ENCODE measurements around the gene C10orf105. TPM values are rescaled to one million over a fixed set of nuclear protein-coding genes. Genes with fewer than 3 reads are reported as not detected.

C10orf105 gene
- total RNA-seq, 2 donors from 2014 or later = 0.08 TPM; not detected in 1

GRCh38 chr10:71725249-71725648 is 5.7 kb upstream of the C10orf105 start:
- ATAC-seq = no peak
- intact Hi-C loops (cut with DNase I, micrococcal nuclease) = no loop called here
- DNase-seq = no peak

GRCh38 chr10:71724539-71724938 is 5.0 kb upstream of the C10orf105 start:
- DNase-seq (no peak), ATAC-seq (no peak)
- intact Hi-C loops (cut with DNase I, micrococcal nuclease) = no loop called here

GRCh38 chr10:71723311-71723710 is 3.7 kb upstream of the C10orf105 start:
- intact Hi-C loops (cut with DNase I, micrococcal nuclease) = no loop called here
- no peak for DNase-seq
- no peak for ATAC-seq

- intact Hi-C loops (cut with DNase I, micrococcal nuclease) = no loop called here
- no peak for ATAC-seq
- DNase-seq = no peak
Measured at GRCh38 chr10:71722849-71723248, 3.3 kb upstream of the C10orf105 start.

GRCh38 chr10:71721313-71721712 is 1.7 kb upstream of the C10orf105 start:
- DNase-seq (no peak), ATAC-seq (no peak)
- intact Hi-C loops (cut with DNase I, micrococcal nuclease) = no loop called here

GRCh38 chr10:71720288-71720687 is 710 bp upstream of the C10orf105 start:
- intact Hi-C loops (cut with DNase I, micrococcal nuclease) = no loop called here
- no peak for DNase-seq
- ATAC-seq = no peak

GRCh38 chr10:71719042-71719441 is 536 bp downstream of the C10orf105 start:
- DNase-seq (no peak), ATAC-seq (no peak)
- intact Hi-C loops (cut with DNase I, micrococcal nuclease) = loop anchor here in 1 of 2 donors (10.0 kb wide), 1 partner anchor 56 kb away; the partner anchor contains the start of gene VSIR

- ATAC-seq = no peak
- intact Hi-C loops (cut with DNase I, micrococcal nuclease) = loop anchor here in 1 of 2 donors (10.0 kb wide), 1 partner anchor 57 kb away; the partner anchor contains the start of gene VSIR
- no peak for DNase-seq
Measured at GRCh38 chr10:71718165-71718698, 1.3 kb downstream of the C10orf105 start.

GRCh38 chr10:71717551-71717951 is 2.0 kb downstream of the C10orf105 start:
- ATAC-seq (no peak), DNase-seq (no peak)
- intact Hi-C loops (cut with DNase I, micrococcal nuclease) = loop anchor here in 1 of 2 donors (10.0 kb wide), 1 partner anchor 57 kb away; the partner anchor contains the start of gene VSIR

- intact Hi-C loops (cut with DNase I, micrococcal nuclease) = loop anchor here in 1 of 2 donors (10.0 kb wide), 1 partner anchor 58 kb away; the partner anchor contains the start of gene VSIR
- no peak for ATAC-seq
- no peak for DNase-seq
Measured at GRCh38 chr10:71717056-71717455, 2.5 kb downstream of the C10orf105 start.

- no peak for DNase-seq
- intact Hi-C loops (cut with DNase I, micrococcal nuclease) = loop anchor here in 1 of 2 donors (10.0 kb wide), 1 partner anchor 58 kb away; the partner anchor contains the start of gene VSIR
- ATAC-seq = no peak
Measured at GRCh38 chr10:71716426-71716825, 3.2 kb downstream of the C10orf105 start.

GRCh38 chr10:71715860-71716259 is 3.7 kb downstream of the C10orf105 start:
- intact Hi-C loops (cut with DNase I, micrococcal nuclease) = loop anchor here in 1 of 2 donors (10.0 kb wide), 1 partner anchor 59 kb away; the partner anchor contains the start of gene VSIR
- DNase-seq (no peak), ATAC-seq (no peak)

GRCh38 chr10:71715026-71715425 is 4.6 kb downstream of the C10orf105 start:
- intact Hi-C loops (cut with DNase I, micrococcal nuclease) = loop anchor here in 1 of 2 donors (10.0 kb wide), 1 partner anchor 60 kb away; the partner anchor contains the start of gene VSIR
- ATAC-seq = no peak

GRCh38 chr10:71714592-71714991 is 5.0 kb downstream of the C10orf105 start:
- intact Hi-C loops (cut with DNase I, micrococcal nuclease) = loop anchor here in 1 of 2 donors (10.0 kb wide), 1 partner anchor 60 kb away; the partner anchor contains the start of gene VSIR
- no peak for ATAC-seq
- DNase-seq = no peak

More at GRCh38 chr10:71715026-71715425, 4.6 kb downstream of the C10orf105 start:
- no peak for DNase-seq

GRCh38 chr10:71714031-71714410 is 5.6 kb downstream of the C10orf105 start:
- ATAC-seq (peak; percentile 58), DNase-seq (no peak)
- intact Hi-C loops (cut with DNase I, micrococcal nuclease) = loop anchor here in 1 of 2 donors (10.0 kb wide), 1 partner anchor 61 kb away; the partner anchor contains the start of gene VSIR

- ATAC-seq = peak; percentile 67
- intact Hi-C loops (cut with DNase I, micrococcal nuclease) = loop anchor here in 1 of 2 donors (10.0 kb wide), 1 partner anchor 61 kb away; the partner anchor contains the start of gene VSIR
- peak; percentile 57 to 83 for DNase-seq
Measured at GRCh38 chr10:71713135-71714030, 6.2 kb downstream of the C10orf105 start.

GRCh38 chr10:71712572-71713134 is 6.9 kb downstream of the C10orf105 start:
- no peak for ATAC-seq
- intact Hi-C loops (cut with DNase I, micrococcal nuclease) = loop anchor here in 1 of 2 donors (10.0 kb wide), 1 partner anchor 62 kb away; the partner anchor contains the start of gene VSIR
- DNase-seq = no peak

GRCh38 chr10:71712170-71712569 is 7.4 kb downstream of the C10orf105 start:
- DNase-seq (no peak), ATAC-seq (no peak)
- intact Hi-C loops (cut with DNase I, micrococcal nuclease) = loop anchor here in 1 of 2 donors (10.0 kb wide), 1 partner anchor 63 kb away; the partner anchor contains the start of gene VSIR

All from left colon (tissue), 2 donors.